Ishikawa (cell line): ENCODE results near the gene PCDHB6.

Source experiments
- CREB1 ChIP-seq: IDR thresholded peaks from 2 replicates; pipeline ENCODE4 v1.6.1; 2012; ENCODE audit warnings: low read depth
- EGR1 ChIP-seq: IDR thresholded peaks from 2 replicates; pipeline ENCODE4 v1.6.1; 2012
- EP300 ChIP-seq: IDR thresholded peaks from 2 replicates; pipeline ENCODE4 v1.6.1; 2012; ENCODE audit warnings: borderline replicate concordance
- TCF12 ChIP-seq: IDR thresholded peaks from 2 replicates; pipeline ENCODE4 v1.6.1; 2012; ENCODE audit warnings: low read depth
- ZBTB7A ChIP-seq: IDR thresholded peaks from 2 replicates; pipeline ENCODE4 v1.6.1; 2012; ENCODE audit warnings: low read depth
- TF ChIP-seq, protein P1 (sequence below): IDR thresholded peaks from 2 replicates; pipeline ENCODE4 v1.6.1; 2012; ENCODE audit warnings: low read depth, mild to moderate bottlenecking
- TF ChIP-seq, protein P2 (sequence below): IDR thresholded peaks from 2 replicates; pipeline ENCODE4 v1.6.1; 2012

DNA sequence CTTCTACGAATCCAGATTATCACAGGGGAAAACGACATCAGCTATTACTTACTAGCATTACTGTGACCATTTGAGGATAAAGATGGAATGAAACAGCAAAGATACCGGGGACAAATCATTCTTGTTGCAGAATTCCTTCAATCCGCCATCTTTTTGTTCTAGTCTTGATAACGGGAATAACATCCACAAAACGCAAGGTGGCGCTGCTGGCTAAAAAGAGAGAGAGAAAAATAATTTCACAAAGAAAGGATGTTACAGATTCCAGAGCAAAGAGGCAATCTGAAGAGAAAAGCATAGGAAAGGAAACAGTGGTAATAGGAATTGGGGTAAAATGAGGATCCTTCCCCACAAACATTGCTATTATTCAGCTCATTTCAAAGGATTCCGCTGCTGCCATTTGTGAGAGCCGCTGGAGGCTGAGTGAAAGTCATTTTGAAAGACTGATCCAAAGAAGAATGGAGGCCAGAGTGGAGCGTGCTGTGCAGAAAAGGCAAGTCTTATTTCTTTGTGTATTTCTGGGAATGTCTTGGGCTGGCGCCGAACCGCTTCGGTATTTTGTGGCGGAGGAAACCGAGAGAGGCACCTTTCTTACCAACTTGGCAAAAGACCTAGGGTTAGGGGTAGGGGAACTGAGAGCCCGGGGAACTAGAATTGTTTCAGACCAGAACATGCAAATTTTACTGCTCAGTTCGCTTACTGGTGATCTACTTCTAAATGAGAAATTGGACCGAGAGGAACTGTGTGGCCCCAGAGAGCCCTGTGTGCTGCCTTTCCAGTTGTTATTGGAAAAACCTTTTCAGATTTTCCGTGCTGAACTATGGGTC, 22.7 kb downstream of the PCDHB6 start, which contains the start of gene PCDHB7:
- TF ChIP-seq ZBTB7A = no peak
- TF ChIP-seq EP300 = no peak
- TF ChIP-seq, protein P1, sequence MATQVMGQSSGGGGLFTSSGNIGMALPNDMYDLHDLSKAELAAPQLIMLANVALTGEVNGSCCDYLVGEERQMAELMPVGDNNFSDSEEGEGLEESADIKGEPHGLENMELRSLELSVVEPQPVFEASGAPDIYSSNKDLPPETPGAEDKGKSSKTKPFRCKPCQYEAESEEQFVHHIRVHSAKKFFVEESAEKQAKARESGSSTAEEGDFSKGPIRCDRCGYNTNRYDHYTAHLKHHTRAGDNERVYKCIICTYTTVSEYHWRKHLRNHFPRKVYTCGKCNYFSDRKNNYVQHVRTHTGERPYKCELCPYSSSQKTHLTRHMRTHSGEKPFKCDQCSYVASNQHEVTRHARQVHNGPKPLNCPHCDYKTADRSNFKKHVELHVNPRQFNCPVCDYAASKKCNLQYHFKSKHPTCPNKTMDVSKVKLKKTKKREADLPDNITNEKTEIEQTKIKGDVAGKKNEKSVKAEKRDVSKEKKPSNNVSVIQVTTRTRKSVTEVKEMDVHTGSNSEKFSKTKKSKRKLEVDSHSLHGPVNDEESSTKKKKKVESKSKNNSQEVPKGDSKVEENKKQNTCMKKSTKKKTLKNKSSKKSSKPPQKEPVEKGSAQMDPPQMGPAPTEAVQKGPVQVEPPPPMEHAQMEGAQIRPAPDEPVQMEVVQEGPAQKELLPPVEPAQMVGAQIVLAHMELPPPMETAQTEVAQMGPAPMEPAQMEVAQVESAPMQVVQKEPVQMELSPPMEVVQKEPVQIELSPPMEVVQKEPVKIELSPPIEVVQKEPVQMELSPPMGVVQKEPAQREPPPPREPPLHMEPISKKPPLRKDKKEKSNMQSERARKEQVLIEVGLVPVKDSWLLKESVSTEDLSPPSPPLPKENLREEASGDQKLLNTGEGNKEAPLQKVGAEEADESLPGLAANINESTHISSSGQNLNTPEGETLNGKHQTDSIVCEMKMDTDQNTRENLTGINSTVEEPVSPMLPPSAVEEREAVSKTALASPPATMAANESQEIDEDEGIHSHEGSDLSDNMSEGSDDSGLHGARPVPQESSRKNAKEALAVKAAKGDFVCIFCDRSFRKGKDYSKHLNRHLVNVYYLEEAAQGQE = no peak
- no peak for TF ChIP-seq EGR1
- no peak for TF ChIP-seq TCF12
- TF ChIP-seq, protein P2, sequence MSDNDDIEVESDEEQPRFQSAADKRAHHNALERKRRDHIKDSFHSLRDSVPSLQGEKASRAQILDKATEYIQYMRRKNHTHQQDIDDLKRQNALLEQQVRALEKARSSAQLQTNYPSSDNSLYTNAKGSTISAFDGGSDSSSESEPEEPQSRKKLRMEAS = no peak
- no peak for TF ChIP-seq CREB1
